Endothelial cell of umbilical vein (primary cell): ENCODE results near the gene CD80. TPM values are rescaled to one million over a fixed set of nuclear protein-coding genes. Genes with fewer than 3 reads are reported as not detected.

Experiments used
- BruUV-seq: library from RNA; stranded (reverse); fragments of 400-500 nt; replicated peaks from 2 replicates; lab custom pipeline; 2021; lab: Mats Ljungman, UMichigan
- CTCF ChIA-PET: fragments of 300-600, 350-600 bp; sonication (Branson Sonifier 250); formaldehyde crosslinking; loops from one replicate; lab custom pipeline; 2021; ENCODE audit warnings: antibody characterized with exemption, inconsistent platforms; lab: Charles Lee
- POLR2A ChIA-PET: fragments of 300-600, 350-600 bp; sonication (Branson Sonifier 250); formaldehyde crosslinking; loops from one replicate; lab custom pipeline; 2021; ENCODE audit warnings: antibody characterized with exemption, inconsistent platforms; lab: Charles Lee
- DNase-seq: peaks from one replicate; pipeline ENCODE4 v3.0.0-alpha.2; 2011; ENCODE audit warnings: low read depth, low spot score
- FAIRE-seq: peaks from 2 replicates; lab custom pipeline; 2011; peaks lifted over from hg19 to GRCh38; lab: Jason Lieb, UNC
- H2AFZ ChIP-seq: 2 replicates; pipeline ENCODE4 v1.6.0; 2012; ENCODE audit warnings: low read depth, low read length, control low read depth, inconsistent platforms
- H3K27ac ChIP-seq: 2 replicates; pipeline ENCODE4 v1.5.1; 2011; ENCODE audit warnings: low read depth, mild to moderate bottlenecking, control low read depth, low read length, moderate library complexity; ENCODE audit not compliant: insufficient read depth
- H3K27me3 ChIP-seq, 2 experiments: 2 replicates each; pipeline versions ENCODE4 v1.6.0 to v1.6.1; 2011; ENCODE audit warnings: low read length in 2 of 2, mixed read lengths in 1 of 2; ENCODE audit not compliant: control insufficient read depth in 2 of 2, insufficient read depth in 2 of 2
- H3K36me3 ChIP-seq, 2 experiments: 2 replicates in 1 of 2; 3 replicates in 1 of 2; pipeline ENCODE4 v1.5.1; 2011; ENCODE audit warnings: low read length in 2 of 2, mild to moderate bottlenecking in 1 of 2, moderate library complexity in 1 of 2; ENCODE audit not compliant: control insufficient read depth in 2 of 2, insufficient read depth in 2 of 2; ENCODE audit errors: extremely low read depth in 1 of 2
- H3K4me1 ChIP-seq: 3 replicates; pipeline ENCODE4 v1.5.1; 2011; ENCODE audit warnings: mild to moderate bottlenecking, low read length; ENCODE audit not compliant: control insufficient read depth, insufficient read depth; ENCODE audit errors: extremely low read depth
- H3K4me2 ChIP-seq: 2 replicates; pipeline ENCODE4 v1.6.1; 2011; ENCODE audit warnings: low read length, control low read depth, mixed read lengths; ENCODE audit not compliant: insufficient read depth
- H3K4me3 ChIP-seq, 3 experiments: fragments of 200-600 bp in 1 of 3; sonication (generic), shearing (Covaris generic) in 1 of 3; replicated peaks in 1 of 3; 2 replicates each; pipeline ENCODE4 v1.5.1; 2011 to 2016; ENCODE audit warnings: control low read depth in 3 of 3, low read length in 3 of 3, mild to moderate bottlenecking in 2 of 3, inconsistent platforms in 1 of 3, low read depth in 1 of 3, moderate library complexity in 1 of 3; ENCODE audit not compliant: insufficient read depth in 1 of 3
- H3K79me2 ChIP-seq: 2 replicates; pipeline ENCODE4 v1.6.0; 2012; ENCODE audit warnings: low read length, inconsistent platforms; ENCODE audit not compliant: control insufficient read depth, insufficient read depth
- H3K9ac ChIP-seq: replicated peaks from 2 replicates; pipeline ENCODE3; 2011; ENCODE audit warnings: low read length, control low read depth; ENCODE audit not compliant: insufficient read depth; ENCODE audit errors: extremely low read depth
- H3K9me1 ChIP-seq: replicated peaks from 3 replicates; pipeline ENCODE4 v1.6.0; 2011; ENCODE audit warnings: mild to moderate bottlenecking, low read length; ENCODE audit not compliant: control insufficient read depth, insufficient read depth; ENCODE audit errors: extremely low read depth
- H3K9me3 ChIP-seq: replicated peaks from 2 replicates; pipeline ENCODE4 v1.5.1; 2012; ENCODE audit warnings: low read length, inconsistent platforms; ENCODE audit not compliant: control insufficient read depth, insufficient read depth
- H4K20me1 ChIP-seq: replicated peaks from 2 replicates; pipeline ENCODE3; 2011; ENCODE audit warnings: mild to moderate bottlenecking, low read length; ENCODE audit not compliant: control insufficient read depth, insufficient read depth; ENCODE audit errors: extremely low read depth
- EZH2 ChIP-seq: IDR thresholded peaks from 2 replicates; pipeline ENCODE4 v1.6.1; 2012; ENCODE audit warnings: borderline replicate concordance, low read depth, mild to moderate bottlenecking, moderate library complexity, low read length, inconsistent platforms; ENCODE audit not compliant: severe bottlenecking
- FOS ChIP-seq: IDR thresholded peaks from 2 replicates; pipeline ENCODE4 v1.6.1; 2011; ENCODE audit warnings: mild to moderate bottlenecking, low read length, moderate library complexity, borderline replicate concordance; ENCODE audit not compliant: insufficient read depth
- GATA2 ChIP-seq: IDR thresholded peaks from 2 replicates; pipeline ENCODE4 v1.7.0; 2011; ENCODE audit warnings: low read depth, mild to moderate bottlenecking, moderate library complexity, mixed read lengths, low read length; ENCODE audit not compliant: insufficient read length, insufficient read depth
- JUN ChIP-seq: IDR thresholded peaks from 2 replicates; pipeline ENCODE4 v1.6.1; 2011; ENCODE audit warnings: borderline replicate concordance, low read depth; ENCODE audit not compliant: insufficient read length, insufficient read depth
- MYC ChIP-seq: IDR thresholded peaks from one replicate; pipeline ENCODE4 v1.6.1; 2011; ENCODE audit warnings: mild to moderate bottlenecking, low read depth, low read length
- POLR2A ChIP-seq: IDR thresholded peaks from 2 replicates; pipeline ENCODE4 v1.6.1; 2012; ENCODE audit warnings: low read depth, mild to moderate bottlenecking, control low read depth, low read length
- POLR2AphosphoS5 ChIP-seq: IDR thresholded peaks from 2 replicates; pipeline ENCODE4 v1.6.1; 2012; ENCODE audit warnings: low read depth, mild to moderate bottlenecking, control low read depth, low read length, moderate library complexity; ENCODE audit not compliant: insufficient read depth
- dilution Hi-C: fragments of 300-500 bp; cut with MboI; formaldehyde crosslinking; loops from one replicate; pipeline ENCODE4 v1.15.0; 2019; ENCODE audit warnings: low sequenced_read_pairs; ENCODE audit not compliant: extremely low pct_ligation_motif_present
- intact Hi-C: fragments of 100-400 bp; cut with micrococcal nuclease; formaldehyde crosslinking; loops from one replicate; pipeline ENCODE4 v1.10.0; 2022
- polyA plus RNA-seq, 4 experiments: library from polyadenylated mRNA; depleted of rRNA in 3 of 4; stranded (reverse) in 3 of 4; unstranded in 1 of 4; fragments of >200 nt; gene quantifications; 2 replicates each; pipeline versions ENCODE4 v1.2.1 to v1.2.3, GENCODE V29; 2011 to 2012; ENCODE audit warnings: missing spikeins in 1 of 4
- total RNA-seq: library from RNA; stranded (reverse); gene quantifications from 2 replicates; pipeline ENCODE4 v1.2.3, GENCODE V29; 2021
- TF ChIP-seq, protein P1 (sequence below): IDR thresholded peaks from 2 replicates; pipeline ENCODE4 v1.6.1; 2011; ENCODE audit not compliant: insufficient read depth, insufficient read length
- TF ChIP-seq, protein P2 (sequence below), 2 donors: IDR thresholded peaks; 1 replicate in 1 of 2; 2 replicates in 1 of 2; pipeline ENCODE4 v1.5.1; 2011; ENCODE audit warnings: low read length in 2 of 2, mild to moderate bottlenecking in 2 of 2, moderate library complexity in 2 of 2, control low read depth in 1 of 2, inconsistent platforms in 1 of 2, low read depth in 1 of 2; ENCODE audit not compliant: insufficient read depth in 1 of 2; ENCODE audit errors: extremely low read depth in 1 of 2

The CD80 gene
- total and polyA plus RNA-seq, 2 donors (not counting 3 experiments of a cell fraction or from before 2014, with no cell fraction given), result not detected

- H3K4me2 ChIP-seq, result no peak overlapping the region
- CTCF ChIA-PET, result no interaction called here
These were observed 28.3 kb downstream of the CD80 start for GRCh38 chr3:119531151-119531550.

More at GRCh38 chr3:119531151-119531550, 28.3 kb downstream of the CD80 start:
- intact Hi-C loops (no loop called here), dilution Hi-C loops (no loop called here)
- Histone ChIP-seq H3K9ac (no peak overlapping the region), H3K79me2 (no peaks in the 10 kb centered on the region), H3K27ac (no peak overlapping the region), H3K36me3 (no peaks in the 10 kb centered on the region), H3K27me3 (no peaks in the 10 kb centered on the region), H3K4me3 (no peak overlapping the region), H3K9me1 (no peaks in the 10 kb centered on the region), H3K4me1 (no peaks in the 10 kb centered on the region), H4K20me1 (no peaks in the 10 kb centered on the region), H3K9me3 (no peaks in the 10 kb centered on the region), H2AFZ (no peak overlapping the region)
- no TSS peak for BruUV-seq
- TF ChIP-seq, protein P1, sequence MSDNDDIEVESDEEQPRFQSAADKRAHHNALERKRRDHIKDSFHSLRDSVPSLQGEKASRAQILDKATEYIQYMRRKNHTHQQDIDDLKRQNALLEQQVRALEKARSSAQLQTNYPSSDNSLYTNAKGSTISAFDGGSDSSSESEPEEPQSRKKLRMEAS, result no peak
- TF ChIP-seq EZH2, result no peak
- TF ChIP-seq, protein P2, sequence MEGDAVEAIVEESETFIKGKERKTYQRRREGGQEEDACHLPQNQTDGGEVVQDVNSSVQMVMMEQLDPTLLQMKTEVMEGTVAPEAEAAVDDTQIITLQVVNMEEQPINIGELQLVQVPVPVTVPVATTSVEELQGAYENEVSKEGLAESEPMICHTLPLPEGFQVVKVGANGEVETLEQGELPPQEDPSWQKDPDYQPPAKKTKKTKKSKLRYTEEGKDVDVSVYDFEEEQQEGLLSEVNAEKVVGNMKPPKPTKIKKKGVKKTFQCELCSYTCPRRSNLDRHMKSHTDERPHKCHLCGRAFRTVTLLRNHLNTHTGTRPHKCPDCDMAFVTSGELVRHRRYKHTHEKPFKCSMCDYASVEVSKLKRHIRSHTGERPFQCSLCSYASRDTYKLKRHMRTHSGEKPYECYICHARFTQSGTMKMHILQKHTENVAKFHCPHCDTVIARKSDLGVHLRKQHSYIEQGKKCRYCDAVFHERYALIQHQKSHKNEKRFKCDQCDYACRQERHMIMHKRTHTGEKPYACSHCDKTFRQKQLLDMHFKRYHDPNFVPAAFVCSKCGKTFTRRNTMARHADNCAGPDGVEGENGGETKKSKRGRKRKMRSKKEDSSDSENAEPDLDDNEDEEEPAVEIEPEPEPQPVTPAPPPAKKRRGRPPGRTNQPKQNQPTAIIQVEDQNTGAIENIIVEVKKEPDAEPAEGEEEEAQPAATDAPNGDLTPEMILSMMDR (IDR thresholded peaks at IDR 0.05; ENCODE audit: extremely low read depth in 1 of 2, insufficient read depth in 1 of 2, low read depth in 1 of 2, low read length in 2 of 2), result no peak
- TF ChIP-seq GATA2, result no peak
- TF ChIP-seq FOS, result no peak
- TF ChIP-seq POLR2A, result no peak
- no peak for TF ChIP-seq JUN
- TF ChIP-seq MYC, result no peak
- no peak for TF ChIP-seq POLR2AphosphoS5
- POLR2A ChIA-PET, result no interaction called here
- DNase-seq (no peak), FAIRE-seq (no peak)
